D341Med (cell line): ENCODE data around the gene NKAIN2.
A peak's percentile ranks its signal among the peaks of the same experiment; 100 is the strongest.

Experiments
- DNase-seq: peaks from one replicate; pipeline ENCODE4 v3.0.0; 2012; ENCODE audit warnings: low spot score

The NKAIN2 gene

GRCh38 chr6:124033501-124033900 is 229.8 kb downstream of the NKAIN2 start:
- no peak for DNase-seq

DNA sequence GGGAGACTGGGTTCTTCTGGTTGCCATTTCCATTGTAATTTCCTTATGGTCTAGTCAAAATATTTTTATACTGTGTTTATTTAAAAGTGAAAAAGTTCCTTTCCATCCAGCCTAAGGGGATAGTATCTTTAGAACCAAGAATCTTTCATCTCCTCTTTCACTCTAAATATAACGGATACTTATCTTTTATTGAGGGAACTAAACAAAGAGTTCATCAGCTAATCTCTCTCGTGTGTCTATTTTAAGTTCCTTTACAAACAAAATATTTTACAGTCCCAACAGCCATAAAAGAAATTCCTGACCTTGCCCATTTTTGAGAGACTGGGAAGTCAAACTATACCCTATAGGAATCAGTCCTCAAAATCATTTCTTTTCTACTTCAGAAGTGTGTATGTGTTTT is 232.7 kb downstream of the NKAIN2 start:
- DNase-seq: no peak

DNA sequence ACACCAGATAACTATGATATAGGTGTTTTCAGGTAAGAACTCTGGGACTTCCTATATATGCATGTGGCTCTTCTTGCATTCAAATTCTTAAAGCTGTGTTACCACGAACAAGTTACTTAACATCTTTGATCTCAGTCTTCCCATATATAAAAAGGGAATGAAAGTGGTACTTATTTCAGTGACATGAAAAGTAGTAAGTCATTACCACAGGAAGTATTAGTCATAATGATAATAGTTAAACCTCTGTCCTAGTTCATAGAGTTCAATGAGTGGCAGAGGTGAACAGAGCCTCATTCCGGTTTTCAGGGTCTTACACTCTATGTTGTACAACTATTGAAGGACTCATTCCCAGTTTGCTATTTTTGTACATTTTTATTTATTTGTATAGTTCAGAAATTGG is 237.0 kb downstream of the NKAIN2 start:
- DNase-seq: no peak

DNA sequence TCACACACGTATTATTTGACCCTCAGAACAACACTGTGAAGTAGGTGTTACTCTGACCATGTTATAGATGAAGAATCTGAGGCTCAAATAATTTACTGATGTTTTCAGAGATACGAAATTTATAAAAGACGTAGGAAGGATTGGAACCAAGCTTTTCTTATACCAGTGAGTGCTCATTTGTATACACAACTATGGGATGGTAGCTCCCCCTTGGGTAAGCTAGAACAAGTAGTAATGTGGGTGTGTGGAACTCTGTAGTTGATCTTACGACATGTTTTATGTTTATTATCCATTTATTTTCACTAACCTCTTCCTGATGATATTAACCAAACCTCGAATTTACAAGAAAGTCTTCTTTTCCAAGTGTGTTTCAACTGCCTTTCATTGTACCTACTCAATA is 248.5 kb downstream of the NKAIN2 start:
- DNase-seq: no peak

- DNase-seq: no peak
Observed at GRCh38 chr6:124053315-124053714, 249.7 kb downstream of the NKAIN2 start.

- no peak for DNase-seq
Observed at GRCh38 chr6:124054034-124054433, 250.4 kb downstream of the NKAIN2 start.

DNA sequence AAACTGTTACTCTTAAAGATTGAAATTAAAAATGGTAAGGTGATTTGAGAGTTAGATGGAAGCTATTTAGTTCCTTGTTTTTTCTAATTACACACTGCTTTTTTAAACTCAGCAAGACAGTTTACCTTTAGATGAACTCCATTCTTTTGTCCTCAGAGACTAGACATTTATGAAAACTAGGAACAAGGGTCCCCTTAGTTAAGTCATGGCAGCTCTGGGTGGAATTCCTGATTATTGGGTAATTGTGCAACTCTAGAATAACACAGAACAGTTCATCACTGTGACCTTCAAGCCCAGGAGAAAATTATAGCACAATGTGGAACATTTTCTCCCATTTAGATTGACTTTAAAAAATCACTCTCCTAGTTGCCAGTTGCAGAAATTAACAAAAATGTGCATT is 251.7 kb downstream of the NKAIN2 start:
- no peak for DNase-seq

GRCh38 chr6:124055963-124056362 is 252.3 kb downstream of the NKAIN2 start:
- DNase-seq: no peak

DNA sequence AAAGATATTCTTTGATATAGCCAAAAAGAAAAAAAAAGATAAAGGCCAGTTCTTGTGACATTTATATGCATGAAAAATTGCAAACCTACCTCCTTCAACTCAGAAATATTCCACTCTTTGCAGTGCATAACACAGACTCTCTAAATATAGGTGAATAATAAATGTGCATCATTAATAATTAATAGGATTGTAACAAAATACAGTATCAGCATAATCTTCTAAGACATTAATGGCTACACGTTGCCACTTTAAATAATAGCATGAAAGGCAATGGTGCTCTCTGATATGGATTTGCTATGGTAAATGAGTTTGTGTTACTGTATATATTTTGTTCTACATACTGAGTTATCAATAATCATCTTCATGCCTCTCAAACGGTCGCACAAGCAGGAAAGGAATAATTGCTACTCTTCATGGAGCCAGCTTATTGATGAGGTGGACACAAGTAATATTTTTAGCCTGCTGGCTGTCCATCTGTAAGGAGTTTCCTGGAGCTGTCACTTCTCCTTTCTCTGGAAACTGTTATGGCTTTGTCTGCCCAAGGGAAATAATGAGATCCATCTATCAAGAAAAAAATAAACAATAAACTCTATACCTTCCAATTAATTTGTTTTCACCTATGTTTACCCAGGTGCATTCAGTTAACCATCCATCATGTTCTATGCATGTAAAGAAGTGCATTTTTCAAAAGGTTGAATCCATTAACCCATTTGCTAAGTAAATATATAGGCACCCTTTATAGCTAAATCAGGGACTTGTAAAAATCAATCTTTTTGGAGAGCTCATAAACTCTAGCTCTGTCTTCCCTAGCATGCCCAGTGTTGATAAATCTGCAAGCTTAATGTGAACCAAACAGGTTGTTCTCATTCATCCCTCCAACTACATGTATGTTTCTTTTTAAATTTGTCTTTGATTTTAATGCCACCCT is 253.0 kb downstream of the NKAIN2 start:
- no peak for DNase-seq

- DNase-seq: no peak
Observed at GRCh38 chr6:124057461-124057860, 253.8 kb downstream of the NKAIN2 start.

GRCh38 chr6:124064317-124065113 is 260.9 kb downstream of the NKAIN2 start:
- no peak for DNase-seq

DNA sequence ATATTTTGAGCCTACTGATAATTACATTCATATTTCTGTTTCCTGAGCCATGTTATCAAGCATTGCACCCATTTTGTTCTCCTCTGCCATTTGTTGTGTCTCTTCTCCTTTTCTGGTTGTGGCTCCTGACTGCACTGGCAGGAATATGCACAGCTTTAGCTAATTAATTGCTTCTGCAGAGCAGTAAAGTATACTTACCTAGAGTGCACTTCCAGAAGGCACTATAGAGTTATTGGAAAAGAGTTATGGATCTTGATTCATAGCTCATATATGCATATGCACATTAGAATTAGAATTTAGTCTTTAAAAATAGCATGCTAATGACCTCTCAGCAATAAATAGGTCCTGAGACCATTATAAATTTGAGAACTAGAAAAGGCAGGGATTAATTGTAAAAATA is 262.6 kb downstream of the NKAIN2 start:
- no peak for DNase-seq

DNA sequence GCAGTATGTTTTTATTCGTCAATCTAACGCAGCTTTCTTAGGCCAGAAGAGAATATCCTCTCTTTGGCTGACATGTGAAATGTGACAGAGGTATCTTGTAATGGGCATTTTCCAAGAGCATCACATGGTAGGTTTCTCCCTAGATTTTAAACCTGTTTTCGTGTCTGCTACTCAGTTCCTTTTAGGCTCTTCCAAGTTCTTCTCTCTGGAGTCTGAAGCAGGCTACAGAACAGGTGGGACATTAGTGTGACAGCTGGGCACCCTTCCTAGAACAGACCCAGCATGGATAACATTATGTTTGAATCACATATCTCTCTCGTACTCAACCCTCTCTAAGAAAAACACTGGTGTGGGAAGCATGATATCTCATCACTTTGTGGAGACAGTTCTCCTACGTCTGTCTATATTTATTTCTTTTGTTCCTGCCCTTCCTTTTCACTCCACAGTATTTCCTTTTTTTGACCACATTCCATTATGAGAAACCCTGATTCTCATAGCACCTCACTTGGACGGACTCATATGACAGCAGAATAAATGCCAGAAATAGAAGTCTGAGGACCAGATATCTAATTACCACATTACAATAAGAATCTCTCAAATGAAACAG is 263.4 kb downstream of the NKAIN2 start:
- no peak for DNase-seq

GRCh38 chr6:124069230-124069950 is 265.7 kb downstream of the NKAIN2 start:
- no peak for DNase-seq

GRCh38 chr6:124073021-124073420 is 269.4 kb downstream of the NKAIN2 start:
- no peak for DNase-seq

DNA sequence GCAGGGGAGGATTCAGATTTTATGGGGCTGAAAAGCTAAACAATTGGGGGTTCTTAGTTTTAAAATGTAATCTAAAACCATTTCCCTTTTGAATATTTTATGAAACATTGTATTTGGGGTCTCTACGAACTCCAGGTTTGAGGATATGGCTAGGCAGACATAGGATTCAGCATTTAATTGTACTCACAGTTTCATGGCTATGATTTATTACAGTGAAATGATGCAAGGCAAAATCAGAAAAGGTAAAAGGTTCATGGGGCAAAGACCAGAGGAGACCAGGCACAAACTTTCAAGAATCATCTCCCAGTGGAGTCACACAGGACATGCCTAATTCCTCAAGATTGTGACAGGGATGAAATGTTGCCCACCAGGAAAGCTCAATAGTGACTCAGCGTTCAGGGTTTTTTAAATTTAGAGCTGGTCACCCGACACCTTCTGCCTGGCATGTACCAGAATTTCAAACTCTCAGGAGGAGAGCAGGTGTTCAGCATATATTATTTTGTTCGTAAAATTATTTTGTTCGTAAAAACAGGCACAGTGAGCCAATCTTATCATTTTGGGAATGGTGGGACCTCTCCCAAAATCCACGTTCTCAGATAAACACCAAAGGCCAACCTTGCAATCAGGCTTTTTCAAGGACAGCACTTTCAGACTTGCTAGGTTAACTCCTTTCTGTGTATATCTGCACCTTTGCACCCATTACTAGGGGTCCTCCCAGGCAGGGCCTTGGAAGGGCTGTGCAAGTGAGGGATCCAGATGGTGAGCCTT is 270.3 kb downstream of the NKAIN2 start:
- DNase-seq: no peak

DNA sequence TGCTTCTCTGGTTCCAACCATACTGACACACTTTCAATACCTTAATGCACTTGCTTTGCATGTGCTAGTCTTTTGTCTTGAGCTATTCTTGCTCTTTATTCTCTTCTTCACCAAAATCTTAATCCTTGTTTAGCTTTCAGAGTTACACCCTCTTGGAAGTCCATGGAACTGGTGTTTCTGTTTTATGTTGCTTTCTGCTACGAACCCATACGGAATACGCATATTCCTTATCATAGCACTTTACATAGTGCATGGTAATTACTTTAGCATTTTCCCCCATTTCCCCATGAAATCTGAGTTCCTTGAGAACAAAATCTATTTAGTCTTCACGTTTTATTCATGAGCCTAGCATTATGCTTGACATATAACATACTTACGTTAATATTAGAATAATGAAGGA is 270.9 kb downstream of the NKAIN2 start:
- no peak for DNase-seq

DNA sequence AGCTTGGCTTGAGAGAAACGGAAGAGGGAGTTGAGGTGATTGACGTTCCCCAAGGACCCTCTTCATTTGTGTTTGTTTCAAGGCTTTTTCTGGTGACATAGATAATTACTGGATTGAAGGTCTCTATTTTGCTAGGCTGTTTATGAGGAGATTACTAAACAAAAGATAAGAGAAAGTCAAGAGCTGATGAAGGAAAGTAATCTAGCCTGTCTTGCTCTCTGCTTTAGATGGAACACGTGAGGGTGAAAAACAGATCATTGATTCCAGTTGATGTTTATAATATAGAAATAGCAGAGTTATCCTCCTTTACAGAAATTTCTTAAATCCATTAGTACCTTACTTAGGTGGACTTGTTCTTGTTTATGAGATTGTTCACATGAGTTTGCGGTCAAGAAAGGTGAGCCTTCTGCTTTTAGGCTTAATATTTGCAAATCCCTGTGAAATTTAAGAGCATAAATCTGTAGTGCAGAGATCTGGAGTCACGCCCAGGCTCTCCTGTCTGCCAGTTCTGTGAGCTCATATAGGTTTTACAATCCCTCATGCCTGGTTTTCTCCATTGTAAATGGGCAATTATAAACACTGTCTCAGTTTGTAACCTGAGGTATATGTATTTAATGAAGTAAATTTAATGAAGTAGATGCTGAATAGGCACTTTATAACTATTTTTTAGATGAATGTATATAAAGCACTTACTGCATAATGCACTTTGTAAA is 272.8 kb downstream of the NKAIN2 start:
- peak; percentile 18 for DNase-seq

GRCh38 chr6:124078169-124078568 is 274.5 kb downstream of the NKAIN2 start:
- DNase-seq: no peak

- no peak for DNase-seq
Observed at GRCh38 chr6:124080483-124080882, 276.8 kb downstream of the NKAIN2 start.

- DNase-seq: no peak
Observed at GRCh38 chr6:124090491-124090890, 286.8 kb downstream of the NKAIN2 start.
